ENCODE data around the gene ACAT1. TPM values are rescaled to one million over a fixed set of nuclear protein-coding genes. Genes with fewer than 3 reads are reported as not detected.
A peak's percentile ranks its signal among the peaks of the same experiment; 100 is the strongest.
"Not testable (repeated sequence)": the region's sequence is repeated elsewhere in the genome, so short reads cannot be mapped to it uniquely, and the experiment has no call there.

Gene ACAT1
- total RNA-seq, 1 experiment from 2014 or later: 212 TPM

DNA sequence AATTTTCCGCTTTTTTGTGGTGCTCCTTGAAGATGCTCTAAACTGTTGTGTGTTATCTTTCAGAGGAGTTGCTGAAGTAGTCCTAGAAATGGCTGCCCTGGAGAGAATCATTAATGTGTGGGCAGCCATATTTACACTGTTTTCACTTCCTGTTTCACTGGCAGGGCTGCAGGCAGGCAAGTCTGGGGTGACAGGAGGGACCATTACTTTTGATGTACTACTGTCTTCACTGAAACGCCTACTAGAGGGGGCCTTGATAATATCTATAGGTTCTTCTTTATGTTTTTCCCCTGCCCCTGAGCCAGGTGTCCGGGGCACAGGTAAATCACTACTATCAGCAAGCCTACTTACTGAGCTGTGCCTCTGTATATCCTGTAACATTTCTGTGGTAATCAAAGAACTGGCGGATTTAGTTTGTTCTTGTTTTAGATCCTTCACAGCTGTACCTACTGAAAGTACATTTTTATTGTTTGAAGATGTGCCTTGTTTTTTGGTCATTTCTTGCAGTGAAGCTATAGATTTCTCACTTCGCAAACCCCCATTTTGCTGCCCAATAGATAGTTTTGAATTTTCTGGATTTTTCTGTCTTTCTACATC, 39.7 kb downstream of the ACAT1 start:
- H3K79me2 ChIP-seq (ENCODE audit: low read length): no peaks in the 10 kb centered on the region
- BruUV-seq (replicated peaks): TSS peak; percentile 28
- ATAC-seq: no peak

DNA sequence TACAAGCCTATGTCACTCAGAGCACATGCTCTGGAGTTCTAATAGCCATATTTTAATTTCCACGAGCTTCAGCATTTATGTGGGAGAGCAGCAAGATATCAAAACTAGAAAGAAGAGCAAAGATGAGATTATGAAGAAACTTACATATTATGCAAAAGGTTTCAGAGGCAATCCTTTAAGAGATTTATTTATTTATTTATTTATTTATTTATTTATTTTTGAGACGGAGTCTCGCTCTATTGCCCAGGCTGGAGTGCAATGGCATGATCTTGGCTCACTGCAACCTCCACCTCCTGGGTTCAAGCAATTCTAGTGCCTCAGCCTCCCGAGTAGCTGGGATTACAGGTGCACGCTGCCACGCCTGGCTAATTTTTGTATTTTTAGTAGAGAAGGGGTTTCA, 41.5 kb downstream of the ACAT1 start:
- intact Hi-C loops (cut with micrococcal nuclease); H2AFZ ChIP-seq (ENCODE audit: low read length); ATAC-seq; H3K9me2 ChIP-seq (replicated peaks; ENCODE audit: low read length); H3K4me1 ChIP-seq (ENCODE audit: insufficient read depth, low read length); CTCF ChIA-PET; H3K79me2 ChIP-seq (ENCODE audit: low read length); POLR2A ChIA-PET (ENCODE audit: unreplicated experiment); H3K27me3 ChIP-seq (ENCODE audit: low read length); H3F3A ChIP-seq (ENCODE audit: low read length, unreplicated experiment); DNase-seq; H3K9ac ChIP-seq (ENCODE audit: low read length); H3K9me3 ChIP-seq (ENCODE audit: low read length); H3K4me3 ChIP-seq (ENCODE audit: low read length); H4K20me1 ChIP-seq (ENCODE audit: low read length); BruUV-seq (replicated peaks); H3K4me2 ChIP-seq (ENCODE audit: low read length); H3K27ac ChIP-seq (ENCODE audit: low read length): not testable (repeated sequence)
- H3K36me3 ChIP-seq (ENCODE audit: low read depth, low read length): peaks cover 52% of the 10 kb centered on the region

More for the DNA sequence above, 39.7 kb downstream of the ACAT1 start:
- Histone ChIP-seq H3K4me2 (ENCODE audit: low read length) (no peak overlapping the region), H3K36me3 (ENCODE audit: low read depth, low read length) (peaks cover 46% of the 10 kb centered on the region), H3K9me2 (replicated peaks; ENCODE audit: low read length) (no peaks in the 10 kb centered on the region), H3K27ac (ENCODE audit: low read length) (no peak overlapping the region), H2AFZ (ENCODE audit: low read length) (no peak overlapping the region), H3K9ac (ENCODE audit: low read length) (no peak overlapping the region), H3F3A (ENCODE audit: low read length, unreplicated experiment) (no peaks in the 10 kb centered on the region), H3K27me3 (ENCODE audit: low read length) (no peaks in the 10 kb centered on the region), H3K4me3 (ENCODE audit: low read length) (no peak overlapping the region), H4K20me1 (ENCODE audit: low read length) (no peaks in the 10 kb centered on the region), H3K4me1 (ENCODE audit: insufficient read depth, low read length) (no peaks in the 10 kb centered on the region), H3K9me3 (ENCODE audit: low read length) (no peaks in the 10 kb centered on the region)
- CTCF ChIA-PET: no interaction called here
- no peak for DNase-seq
- intact Hi-C loops (cut with micrococcal nuclease): no loop called here
- TF ChIP-seq EZH2 (IDR thresholded peaks at IDR 0.05; ENCODE audit: low read length, unreplicated experiment) (no peak), EZH2phosphoT487 (IDR thresholded peaks at IDR 0.05; ENCODE audit: borderline replicate concordance, low read length) (no peak)
- TF ChIP-seq, protein P1, sequence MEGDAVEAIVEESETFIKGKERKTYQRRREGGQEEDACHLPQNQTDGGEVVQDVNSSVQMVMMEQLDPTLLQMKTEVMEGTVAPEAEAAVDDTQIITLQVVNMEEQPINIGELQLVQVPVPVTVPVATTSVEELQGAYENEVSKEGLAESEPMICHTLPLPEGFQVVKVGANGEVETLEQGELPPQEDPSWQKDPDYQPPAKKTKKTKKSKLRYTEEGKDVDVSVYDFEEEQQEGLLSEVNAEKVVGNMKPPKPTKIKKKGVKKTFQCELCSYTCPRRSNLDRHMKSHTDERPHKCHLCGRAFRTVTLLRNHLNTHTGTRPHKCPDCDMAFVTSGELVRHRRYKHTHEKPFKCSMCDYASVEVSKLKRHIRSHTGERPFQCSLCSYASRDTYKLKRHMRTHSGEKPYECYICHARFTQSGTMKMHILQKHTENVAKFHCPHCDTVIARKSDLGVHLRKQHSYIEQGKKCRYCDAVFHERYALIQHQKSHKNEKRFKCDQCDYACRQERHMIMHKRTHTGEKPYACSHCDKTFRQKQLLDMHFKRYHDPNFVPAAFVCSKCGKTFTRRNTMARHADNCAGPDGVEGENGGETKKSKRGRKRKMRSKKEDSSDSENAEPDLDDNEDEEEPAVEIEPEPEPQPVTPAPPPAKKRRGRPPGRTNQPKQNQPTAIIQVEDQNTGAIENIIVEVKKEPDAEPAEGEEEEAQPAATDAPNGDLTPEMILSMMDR (conservative IDR thresholded peaks at IDR 0.05; ENCODE audit: low read depth, low read length): no peak
- POLR2A ChIA-PET (ENCODE audit: unreplicated experiment): no interaction called here

DNA sequence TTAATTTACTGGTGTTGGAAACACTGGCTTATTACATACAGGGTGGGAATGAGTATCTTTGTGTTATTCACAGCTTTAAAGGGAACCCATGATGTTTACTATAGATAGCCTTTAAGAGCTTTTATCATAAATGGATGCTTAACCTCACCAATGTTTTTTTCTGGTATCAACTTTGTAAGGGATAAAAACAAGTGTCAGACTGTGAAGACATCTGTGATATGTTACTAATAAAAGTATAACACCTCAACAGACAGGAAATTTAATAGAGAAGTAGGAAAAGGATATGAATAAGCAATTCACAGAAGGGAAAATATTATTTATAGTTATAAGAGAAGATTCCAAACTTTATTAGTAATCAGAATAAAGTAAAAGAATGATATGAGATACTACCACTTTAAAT, 46.3 kb downstream of the ACAT1 start:
- H3K27ac ChIP-seq (ENCODE audit: low read length): no peak overlapping the region
- H2AFZ ChIP-seq (ENCODE audit: low read length): no peak overlapping the region
- no peaks in the 10 kb centered on the region for H3K9me2 ChIP-seq (replicated peaks; ENCODE audit: low read length)
- no TSS peak for BruUV-seq (replicated peaks)
- no peaks in the 10 kb centered on the region for H4K20me1 ChIP-seq (ENCODE audit: low read length)
- no peaks in the 10 kb centered on the region for H3K9me3 ChIP-seq (ENCODE audit: low read length)
- ATAC-seq (no peak), DNase-seq (no peak)
- intact Hi-C loops (cut with micrococcal nuclease): no loop called here
- H3K36me3 ChIP-seq (ENCODE audit: low read depth, low read length): peaks cover 44% of the 10 kb centered on the region
- H3F3A ChIP-seq (ENCODE audit: low read length, unreplicated experiment): no peaks in the 10 kb centered on the region
- ChIA-PET POLR2A (ENCODE audit: unreplicated experiment) (no interaction called here), CTCF (no interaction called here)
- no peak overlapping the region for H3K4me2 ChIP-seq (ENCODE audit: low read length)
- no peaks in the 10 kb centered on the region for H3K27me3 ChIP-seq (ENCODE audit: low read length)
- H3K4me1 ChIP-seq (ENCODE audit: insufficient read depth, low read length): no peaks in the 10 kb centered on the region
- TF ChIP-seq, protein P1 (conservative IDR thresholded peaks at IDR 0.05; ENCODE audit: low read depth, low read length): no peak
- TF ChIP-seq EZH2 (IDR thresholded peaks at IDR 0.05; ENCODE audit: low read length, unreplicated experiment) (no peak), EZH2phosphoT487 (IDR thresholded peaks at IDR 0.05; ENCODE audit: borderline replicate concordance, low read length) (no peak)
- no peak overlapping the region for H3K4me3 ChIP-seq (ENCODE audit: low read length)
- no peaks in the 10 kb centered on the region for H3K79me2 ChIP-seq (ENCODE audit: low read length)
- H3K9ac ChIP-seq (ENCODE audit: low read length): no peak overlapping the region
